ENCODE measurements around the gene SMAD2. TPM values are rescaled to one million over a fixed set of nuclear protein-coding genes. Genes with fewer than 3 reads are reported as not detected.

Gene SMAD2
- total RNA-seq, 2 experiments from 2014 or later: 40.4 to 81.1 TPM

GRCh38 chr18:47794725-47795433, 135.6 kb downstream of the SMAD2 start:
- H3K4me3 ChIP-seq (ENCODE audit: low read depth, low read length, poor library complexity, severe bottlenecking): no peak overlapping the region
- no peak overlapping the region for H3K4me2 ChIP-seq (ENCODE audit: low read length)
- no peaks in the 10 kb centered on the region for H3K9me3 ChIP-seq (ENCODE audit: low read length)
- ChIA-PET CTCF (ENCODE audit: unreplicated experiment) (no interaction called here), POLR2A (no interaction called here)
- no peaks in the 10 kb centered on the region for H3K79me2 ChIP-seq (ENCODE audit: insufficient read depth, low read depth, low read length)
- H3K4me1 ChIP-seq (ENCODE audit: insufficient read depth, low read length, poor library complexity, severe bottlenecking): no peaks in the 10 kb centered on the region
- TF ChIP-seq EZH2phosphoT487 (IDR thresholded peaks at IDR 0.05; ENCODE audit: borderline replicate concordance, low read depth, low read length) (no peak), CTCF (conservative IDR thresholded peaks at IDR 0.05; ENCODE audit: low read length) (no peak)
- no TSS peak for BruUV-seq (replicated peaks)
- H3K36me3 ChIP-seq (ENCODE audit: insufficient read depth, low read length): no peaks in the 10 kb centered on the region
- no peak for DNase-seq (ENCODE audit: low spot score)
- H4K20me1 ChIP-seq (ENCODE audit: insufficient read depth, low read length): no peaks in the 10 kb centered on the region
- H3K9me2 ChIP-seq (ENCODE audit: insufficient read depth, low read length): no peaks in the 10 kb centered on the region
- intact Hi-C loops (cut with micrococcal nuclease; ENCODE audit: unreplicated experiment): no loop called here
- no peak overlapping the region for H3K27ac ChIP-seq (ENCODE audit: low read depth, low read length, poor library complexity, severe bottlenecking)
- H2AFZ ChIP-seq (ENCODE audit: low read length): no peak overlapping the region

GRCh38 chr18:47793609-47794008, 136.8 kb downstream of the SMAD2 start:
- no peaks in the 10 kb centered on the region for H3K9me3 ChIP-seq (ENCODE audit: low read length)
- intact Hi-C loops (cut with micrococcal nuclease; ENCODE audit: unreplicated experiment): no loop called here
- no peaks in the 10 kb centered on the region for H3K79me2 ChIP-seq (ENCODE audit: insufficient read depth, low read depth, low read length)
- DNase-seq (ENCODE audit: low spot score): no peak
- ChIA-PET CTCF (ENCODE audit: unreplicated experiment) (no interaction called here), POLR2A (no interaction called here)
- H3K4me3 ChIP-seq (ENCODE audit: low read depth, low read length, poor library complexity, severe bottlenecking): no peak overlapping the region
- H4K20me1 ChIP-seq (ENCODE audit: insufficient read depth, low read length): no peaks in the 10 kb centered on the region
- no peaks in the 10 kb centered on the region for H3K4me1 ChIP-seq (ENCODE audit: insufficient read depth, low read length, poor library complexity, severe bottlenecking)
- H3K4me2 ChIP-seq (ENCODE audit: low read length): no peak overlapping the region
- BruUV-seq (replicated peaks): no TSS peak
- no peak overlapping the region for H3K27ac ChIP-seq (ENCODE audit: low read depth, low read length, poor library complexity, severe bottlenecking)
- no peaks in the 10 kb centered on the region for H3K9me2 ChIP-seq (ENCODE audit: insufficient read depth, low read length)
- no peaks in the 10 kb centered on the region for H3K36me3 ChIP-seq (ENCODE audit: insufficient read depth, low read length)
- no peak overlapping the region for H2AFZ ChIP-seq (ENCODE audit: low read length)
- no peak for TF ChIP-seq EZH2phosphoT487 (IDR thresholded peaks at IDR 0.05; ENCODE audit: borderline replicate concordance, low read depth, low read length)

- ChIA-PET POLR2A (no interaction called here), CTCF (ENCODE audit: unreplicated experiment) (interaction anchor here (0.6 kb wide), 1 partner anchor 246 kb away, joined by 3 read pairs; no protein-coding TSS in a partner anchor)
- H3K9me2 ChIP-seq (ENCODE audit: insufficient read depth, low read length): no peaks in the 10 kb centered on the region
- H2AFZ ChIP-seq (ENCODE audit: low read length): no peak overlapping the region
- no TSS peak for BruUV-seq (replicated peaks)
- no peak for DNase-seq (ENCODE audit: low spot score)
- no peak overlapping the region for H3K27ac ChIP-seq (ENCODE audit: low read depth, low read length, poor library complexity, severe bottlenecking)
- intact Hi-C loops (cut with micrococcal nuclease; ENCODE audit: unreplicated experiment): no loop called here
- no peaks in the 10 kb centered on the region for H4K20me1 ChIP-seq (ENCODE audit: insufficient read depth, low read length)
- TF ChIP-seq CTCF (conservative IDR thresholded peaks at IDR 0.05; ENCODE audit: low read length) (no peak), EZH2phosphoT487 (IDR thresholded peaks at IDR 0.05; ENCODE audit: borderline replicate concordance, low read depth, low read length) (no peak)
- no peak overlapping the region for H3K4me3 ChIP-seq (ENCODE audit: low read depth, low read length, poor library complexity, severe bottlenecking)
- no peaks in the 10 kb centered on the region for H3K4me1 ChIP-seq (ENCODE audit: insufficient read depth, low read length, poor library complexity, severe bottlenecking)
- H3K9me3 ChIP-seq (ENCODE audit: low read length): no peaks in the 10 kb centered on the region
- H3K79me2 ChIP-seq (ENCODE audit: insufficient read depth, low read depth, low read length): no peaks in the 10 kb centered on the region
- no peak overlapping the region for H3K4me2 ChIP-seq (ENCODE audit: low read length)
- H3K36me3 ChIP-seq (ENCODE audit: insufficient read depth, low read length): no peaks in the 10 kb centered on the region
These were observed 138.9 kb downstream of the SMAD2 start for GRCh38 chr18:47791461-47791985.
